ENCODE measurements around the gene GFER.

DNA sequence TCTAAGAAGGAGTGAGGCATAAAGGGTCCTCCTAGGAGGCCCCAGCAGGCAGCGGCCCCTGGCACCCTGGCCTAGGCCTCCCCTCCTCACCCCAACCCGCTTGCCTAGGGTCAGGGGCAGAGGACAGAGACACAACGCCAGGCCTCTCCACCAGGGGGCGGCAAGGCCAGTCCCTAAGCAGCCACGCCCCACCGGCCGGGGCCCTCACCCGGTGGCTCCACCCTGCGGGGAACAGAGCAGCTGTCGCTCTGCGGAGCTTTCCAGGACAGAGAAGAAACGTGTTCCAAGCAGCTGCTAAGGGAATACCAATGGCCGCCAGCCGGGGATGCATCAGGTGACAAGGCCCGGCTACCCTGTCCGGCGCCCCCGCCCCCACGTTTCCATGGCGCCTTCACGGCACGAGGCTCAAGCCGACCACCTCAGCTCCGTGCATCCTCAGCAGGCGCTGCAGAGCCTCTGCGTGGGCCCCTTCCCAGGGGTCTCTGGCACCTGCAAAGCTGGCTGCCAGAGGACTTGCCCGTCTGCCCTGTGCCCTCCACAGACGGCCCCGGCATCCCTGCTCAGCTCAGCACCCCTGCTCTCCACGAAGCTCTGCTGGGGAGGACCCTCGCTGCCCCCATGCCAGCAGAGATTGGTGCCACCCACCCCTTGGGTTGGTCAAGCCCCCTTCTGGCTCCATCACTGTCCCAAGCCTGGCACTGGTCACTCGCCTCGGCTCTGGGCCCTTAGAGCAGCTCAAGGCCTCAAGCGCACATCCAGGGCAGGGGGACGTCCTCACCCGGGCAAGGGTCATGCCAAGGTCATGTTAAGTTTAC is 20.0 kb downstream of the GFER start:
- TF ChIP-seq EZH2 (IDR thresholded peaks at IDR 0.05; ENCODE audit: insufficient read depth, poor library complexity, severe bottlenecking) (no peak), EZH2phosphoT487 (IDR thresholded peaks at IDR 0.05; ENCODE audit: insufficient read depth, low read depth) (no peak)
